ENCODE data around the gene CNTNAP2.

- TF ChIP-seq CTCF (IDR thresholded peaks at IDR 0.05; ENCODE audit: insufficient read depth, low read length, poor library complexity, severe bottlenecking) (no peak), EZH2phosphoT487 (conservative IDR thresholded peaks at IDR 0.05; ENCODE audit: low read length) (no peak)
Measured at GRCh38 chr7:147380926-147381325, 1264.3 kb downstream of the CNTNAP2 start.
